ENCODE data around the gene SDHA.
A peak's percentile ranks its signal among the peaks of the same experiment; 100 is the strongest.

Gene SDHA

DNA sequence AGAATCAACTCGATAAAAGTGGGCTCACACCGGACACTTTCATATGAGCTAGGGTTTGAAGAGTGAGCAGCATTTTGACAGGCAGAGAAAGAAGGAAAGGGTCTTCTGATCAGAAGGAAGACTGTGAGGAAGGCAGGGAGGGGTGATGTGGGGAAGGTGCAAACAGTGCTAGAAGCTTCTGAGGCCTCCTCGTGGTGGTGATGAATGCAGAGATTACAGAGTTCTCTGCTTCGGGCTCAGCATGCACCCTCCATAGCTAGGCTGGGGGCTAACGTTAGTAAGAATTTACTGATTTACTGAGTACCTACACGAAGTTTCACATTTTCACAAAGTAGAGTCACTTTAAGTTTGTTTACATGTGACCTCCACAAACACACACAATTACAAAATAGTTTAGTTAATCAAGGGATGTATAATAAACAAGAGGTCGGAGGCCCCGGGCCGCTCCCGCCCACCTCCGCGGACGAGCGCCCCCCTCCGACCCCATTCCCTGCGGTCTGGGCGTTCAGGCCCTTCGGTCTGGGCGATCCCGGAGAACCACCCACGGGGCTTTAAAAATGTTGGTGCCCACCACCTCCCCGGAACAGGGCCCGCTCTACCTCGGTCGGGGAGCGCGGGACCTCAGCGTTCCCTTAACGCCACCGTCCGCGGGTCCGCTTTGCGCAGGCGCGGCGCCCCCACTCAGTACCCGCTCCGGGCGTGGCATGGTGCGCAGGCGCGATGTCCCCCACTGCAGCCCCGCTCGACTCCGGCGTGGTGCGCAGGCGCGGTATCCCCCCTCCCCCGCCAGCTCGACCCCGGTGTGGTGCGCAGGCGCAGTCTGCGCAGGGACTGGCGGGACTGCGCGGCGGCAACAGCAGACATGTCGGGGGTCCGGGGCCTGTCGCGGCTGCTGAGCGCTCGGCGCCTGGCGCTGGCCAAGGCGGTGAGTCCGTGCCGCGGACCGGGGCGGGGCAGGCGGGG is at the start of gene SDHA, which contains the start of gene CCDC127:
Gene SDHA, plus strand, starts transcription at position 827 of the 963 bp plus-strand sequence. Its CDS starts 36 bp downstream, at position 863.
Gene CCDC127, minus strand, starts transcription at position 660 of the 963 bp plus-strand sequence. CDS start 1,304 bp downstream, outside the sequence.
- DNase-seq = peak; percentile 94

DNA sequence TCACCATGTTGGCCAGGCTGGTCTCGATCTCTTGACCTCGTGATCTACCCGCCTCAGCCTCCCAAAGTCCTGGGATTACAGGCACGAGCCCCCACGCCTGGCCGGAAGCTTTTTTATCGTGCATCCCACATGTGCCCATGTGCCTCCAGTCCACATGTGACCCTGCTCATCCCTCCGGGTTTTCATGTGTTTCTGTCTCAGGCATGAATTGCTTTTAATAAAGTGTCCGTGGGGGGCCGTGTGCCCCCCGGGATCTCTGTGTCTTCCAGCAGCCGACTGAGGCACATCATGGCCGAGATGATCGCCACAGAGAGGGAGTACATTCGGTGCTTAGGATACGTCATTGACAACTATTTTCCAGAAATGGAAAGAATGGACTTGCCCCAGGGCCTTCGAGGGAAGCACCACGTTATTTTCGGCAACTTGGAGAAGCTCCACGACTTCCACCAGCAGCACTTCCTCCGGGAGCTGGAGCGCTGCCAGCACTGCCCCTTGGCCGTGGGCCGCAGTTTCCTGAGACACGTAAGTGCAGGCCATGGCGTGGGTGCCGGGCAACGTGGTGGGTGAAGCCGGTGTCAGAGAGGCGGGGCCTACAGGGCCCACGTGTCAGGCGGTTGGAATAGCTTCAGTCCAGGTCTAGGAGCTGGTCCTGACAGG is 48.9 kb upstream of the SDHA start:
- no peak for DNase-seq

DNA sequence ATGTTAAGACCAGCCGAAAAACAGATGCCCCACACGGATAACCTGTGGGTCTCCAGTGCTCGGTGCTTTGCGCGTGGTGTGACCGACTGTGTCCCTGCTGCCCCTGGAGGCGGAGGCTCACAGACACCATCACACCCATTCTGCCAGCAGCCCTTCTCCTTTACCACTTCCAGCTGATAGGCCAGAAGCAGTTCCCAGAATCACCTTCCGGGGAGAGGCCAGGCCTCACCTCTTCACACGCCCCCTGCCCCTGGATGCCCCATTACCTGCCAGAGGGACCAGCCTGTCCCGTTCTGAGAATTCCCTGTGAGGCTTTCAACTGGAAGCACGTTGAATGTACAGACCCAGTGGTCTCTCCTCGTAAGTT is 48.4 kb upstream of the SDHA start:
- no peak for DNase-seq

DNA sequence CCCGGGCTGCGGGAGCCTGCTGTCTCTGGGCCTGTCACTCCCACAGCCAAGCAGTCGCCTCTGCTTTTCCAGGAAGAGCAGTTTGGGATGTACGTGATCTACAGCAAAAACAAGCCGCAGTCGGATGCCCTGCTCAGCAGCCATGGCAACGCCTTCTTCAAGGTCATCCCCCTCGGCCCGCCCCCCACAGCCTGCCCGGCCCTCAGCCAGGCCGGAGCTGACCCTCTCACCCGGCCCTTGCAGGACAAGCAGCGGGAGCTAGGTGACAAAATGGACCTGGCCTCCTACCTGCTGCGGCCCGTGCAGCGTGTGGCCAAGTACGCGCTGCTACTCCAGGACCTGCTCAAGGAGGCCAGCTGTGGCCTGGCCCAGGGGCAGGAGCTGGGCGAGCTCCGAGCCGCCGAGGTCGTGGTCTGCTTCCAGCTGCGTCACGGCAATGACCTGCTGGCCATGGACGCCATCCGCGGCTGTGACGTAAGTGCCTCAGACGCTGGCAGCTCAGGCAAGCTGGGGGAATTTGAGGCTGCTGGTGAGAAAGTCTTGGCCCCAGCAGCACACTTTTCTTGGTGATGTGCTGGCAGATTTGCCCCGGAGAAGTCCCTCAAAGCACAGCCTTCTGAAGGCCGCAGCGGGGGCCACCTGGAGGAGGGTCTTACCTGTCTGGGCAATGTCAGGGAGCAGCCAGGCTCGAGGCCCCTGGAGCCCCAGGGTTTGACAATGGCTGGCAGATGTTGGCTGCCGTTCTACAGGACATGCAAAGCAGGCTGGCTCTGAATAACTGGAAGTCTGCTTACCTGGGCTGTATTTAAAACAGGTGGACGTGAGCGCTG is 46.9 kb upstream of the SDHA start:
- DNase-seq = no peak

DNA sequence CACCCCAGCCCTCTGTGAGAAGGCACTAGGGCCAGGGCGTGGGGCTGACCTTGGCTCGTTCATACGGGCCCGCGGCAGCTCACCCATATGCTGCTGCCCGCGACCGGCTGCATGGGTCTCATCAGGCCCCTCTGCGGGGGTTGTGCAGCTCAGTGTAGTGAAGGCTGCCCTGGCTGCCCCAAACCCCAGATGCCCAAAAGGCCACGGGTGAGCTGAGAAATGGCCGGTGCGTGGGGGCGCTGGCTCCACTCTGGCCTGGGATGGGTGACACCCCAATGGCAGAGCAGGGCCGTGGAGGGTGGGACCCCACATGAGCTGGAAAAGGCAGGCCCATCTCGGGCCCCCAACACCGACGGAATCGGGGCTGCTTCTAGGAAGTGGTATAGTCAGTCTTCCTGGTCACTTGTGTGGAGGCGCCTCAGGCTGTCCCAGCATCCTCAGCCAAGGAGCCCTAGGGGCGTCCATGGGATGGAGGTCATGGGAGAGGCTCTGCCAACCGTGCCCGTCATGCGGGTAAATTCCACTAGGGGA is 46.3 kb upstream of the SDHA start:
- no peak for DNase-seq

DNA sequence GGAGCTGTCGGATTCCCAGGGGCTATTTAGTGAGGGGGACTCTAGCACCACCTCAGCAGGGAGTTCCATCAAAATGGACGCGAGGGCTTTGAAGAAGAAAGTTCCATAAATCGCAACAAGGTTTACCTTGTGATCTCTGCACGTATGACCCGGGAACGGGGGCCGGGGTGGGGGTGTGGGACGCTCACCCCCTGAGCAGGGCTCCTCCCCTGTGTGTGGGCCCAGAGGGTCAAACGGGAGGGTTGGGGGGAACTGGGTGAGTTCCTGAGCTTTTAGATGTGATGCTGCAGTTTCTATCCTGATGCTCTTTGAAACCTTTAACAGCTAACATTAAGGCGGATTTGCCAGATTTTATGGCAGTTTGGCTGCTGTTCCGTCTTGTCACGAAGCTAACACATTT is 45.7 kb upstream of the SDHA start:
- no peak for DNase-seq

DNA sequence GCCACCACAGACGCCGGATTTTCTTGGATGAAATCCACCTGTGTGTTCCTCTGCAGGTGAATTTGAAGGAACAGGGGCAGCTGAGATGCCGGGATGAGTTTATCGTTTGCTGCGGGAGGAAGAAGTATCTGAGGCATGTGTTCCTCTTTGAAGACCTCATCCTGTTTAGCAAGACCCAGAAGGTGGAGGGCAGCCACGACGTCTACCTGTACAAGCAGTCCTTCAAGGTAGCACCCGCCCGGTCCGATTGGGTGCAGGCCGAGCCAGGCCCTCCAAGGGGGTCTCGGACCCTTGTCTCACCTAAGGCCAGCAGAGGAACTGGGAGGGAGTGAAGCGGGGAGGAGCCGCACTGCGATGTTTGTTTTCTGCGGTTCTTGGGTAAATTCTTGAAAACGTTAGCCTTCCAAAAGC is 45.3 kb upstream of the SDHA start:
- DNase-seq = no peak

DNA sequence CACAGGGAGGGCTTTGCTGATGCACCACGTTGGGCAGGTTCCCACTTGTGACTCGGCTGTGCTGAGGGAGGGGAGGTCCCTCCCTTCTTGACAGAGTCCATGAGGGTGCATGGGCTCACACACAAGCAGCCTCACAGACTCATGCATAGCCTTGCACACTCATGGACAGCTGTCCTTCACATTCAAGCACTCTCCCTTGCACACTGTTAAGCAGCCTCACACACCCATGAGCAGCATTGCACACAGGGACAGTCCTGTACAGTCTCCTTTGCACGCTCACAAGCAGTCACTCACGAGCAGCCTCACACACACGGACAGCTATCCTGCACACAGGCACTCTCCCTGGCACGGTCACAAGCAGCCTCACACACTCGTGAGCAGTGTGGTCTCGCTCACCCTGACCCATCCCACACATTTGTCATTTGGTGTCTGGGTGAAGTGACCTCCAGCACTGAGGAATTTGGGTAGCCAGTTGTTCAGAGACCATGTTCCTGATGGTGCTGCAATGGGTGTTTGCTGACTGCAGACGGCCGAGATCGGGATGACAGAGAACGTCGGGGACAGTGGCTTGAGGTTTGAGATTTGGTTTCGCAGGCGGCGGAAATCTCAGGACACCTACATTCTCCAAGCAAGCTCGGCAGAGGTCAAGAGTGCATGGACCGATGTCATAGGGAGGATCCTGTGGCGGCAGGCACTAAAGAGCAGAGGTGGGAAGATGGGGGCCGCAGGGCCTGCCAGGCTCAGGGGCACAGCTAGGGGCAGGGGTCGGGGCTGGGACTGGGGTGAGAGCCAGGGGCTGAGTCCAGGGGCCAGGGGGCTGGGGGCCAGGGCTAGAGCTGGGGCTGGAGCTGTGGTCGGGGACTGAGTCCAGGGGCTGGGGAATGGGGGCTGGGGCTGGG is 44.5 kb upstream of the SDHA start:
- no peak for DNase-seq

DNA sequence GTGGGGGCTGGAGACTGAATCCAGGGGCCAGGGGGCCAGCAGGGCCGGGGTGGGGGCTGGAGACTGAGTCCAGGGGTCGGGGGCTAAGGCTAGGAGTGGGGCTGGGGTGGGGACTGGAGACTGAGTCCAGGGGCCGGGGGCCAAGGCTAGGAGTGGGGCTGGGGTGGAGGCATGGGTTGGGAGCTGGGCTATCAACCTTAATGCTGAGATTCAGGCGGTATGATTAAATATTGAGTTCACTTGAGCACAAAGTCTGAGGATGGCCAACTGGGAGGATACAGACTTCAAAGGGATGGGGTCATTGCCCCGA is 43.9 kb upstream of the SDHA start:
- DNase-seq = no peak

DNA sequence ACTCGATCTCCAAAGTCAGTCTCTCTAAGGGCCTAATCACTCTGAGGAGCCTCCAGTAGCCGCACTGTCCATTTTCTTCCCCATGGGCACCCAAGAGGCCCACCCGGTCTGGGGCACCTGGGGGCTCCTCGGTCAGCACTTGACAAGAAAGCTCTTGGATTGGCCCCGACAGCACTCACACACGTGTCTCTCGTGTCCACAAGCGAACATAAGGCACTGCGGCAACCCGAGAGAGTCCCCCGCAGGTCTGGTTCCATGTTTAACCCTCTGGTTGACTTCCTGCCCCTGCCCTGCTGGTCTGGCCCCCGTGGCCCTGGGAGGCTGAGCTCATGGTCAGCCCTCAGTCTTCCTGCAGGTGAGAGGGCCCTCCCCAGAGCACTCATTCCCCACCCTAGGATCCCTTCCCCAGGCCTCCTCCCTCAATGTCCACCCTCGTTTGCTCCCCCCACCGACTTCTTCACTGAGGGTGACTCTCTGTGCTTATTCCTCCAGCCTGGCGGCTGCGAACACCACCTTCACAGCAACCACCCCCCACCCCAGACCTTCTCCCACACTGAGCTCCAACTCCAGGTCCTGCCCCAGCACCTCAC is 43.1 kb upstream of the SDHA start:
- DNase-seq = no peak

DNA sequence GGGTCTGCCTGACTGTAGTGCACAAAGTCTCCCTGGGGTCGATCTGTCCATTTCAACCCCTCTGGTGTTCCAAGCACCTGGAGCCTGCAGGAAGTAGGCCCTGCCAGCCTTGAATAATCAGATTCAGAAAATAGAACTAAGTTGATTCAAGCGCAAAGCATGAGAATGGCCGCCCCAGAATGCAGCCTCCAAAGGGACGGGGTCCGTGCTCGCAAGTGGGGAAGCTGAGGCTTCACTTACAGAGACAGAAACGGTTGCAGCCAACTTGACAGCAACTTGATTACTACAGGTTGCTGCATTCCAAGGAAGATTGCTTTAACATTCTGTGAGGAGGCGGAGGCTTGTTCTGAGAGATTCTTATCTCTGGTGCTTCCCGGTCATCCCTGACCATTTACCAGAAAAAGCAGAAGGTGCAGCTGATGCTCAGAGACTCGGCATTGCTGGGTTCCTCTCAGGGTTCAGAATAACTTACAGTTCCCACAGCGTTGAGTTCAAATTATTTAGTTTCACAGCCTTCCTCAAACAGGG is 41.8 kb upstream of the SDHA start:
- DNase-seq = no peak

DNA sequence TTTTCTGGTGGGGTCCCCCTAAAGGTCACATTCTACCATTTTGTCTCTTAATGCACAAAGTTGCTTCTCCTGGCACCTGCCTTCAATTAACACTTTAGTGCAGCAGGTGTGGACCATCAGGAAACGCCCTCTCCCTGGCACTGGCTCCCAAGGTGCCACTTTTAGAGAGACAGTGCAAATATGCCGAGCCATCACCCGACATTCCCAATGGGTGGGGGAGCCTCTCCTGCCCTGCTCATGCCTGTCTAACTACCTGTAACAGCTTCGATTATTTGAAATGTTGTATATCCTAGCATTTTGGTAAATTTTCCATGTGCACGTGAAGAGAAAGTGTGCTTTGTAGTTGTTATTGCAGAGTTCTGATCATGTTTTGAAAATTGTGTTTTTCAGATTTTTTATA is 40.0 kb upstream of the SDHA start:
- DNase-seq = no peak

DNA sequence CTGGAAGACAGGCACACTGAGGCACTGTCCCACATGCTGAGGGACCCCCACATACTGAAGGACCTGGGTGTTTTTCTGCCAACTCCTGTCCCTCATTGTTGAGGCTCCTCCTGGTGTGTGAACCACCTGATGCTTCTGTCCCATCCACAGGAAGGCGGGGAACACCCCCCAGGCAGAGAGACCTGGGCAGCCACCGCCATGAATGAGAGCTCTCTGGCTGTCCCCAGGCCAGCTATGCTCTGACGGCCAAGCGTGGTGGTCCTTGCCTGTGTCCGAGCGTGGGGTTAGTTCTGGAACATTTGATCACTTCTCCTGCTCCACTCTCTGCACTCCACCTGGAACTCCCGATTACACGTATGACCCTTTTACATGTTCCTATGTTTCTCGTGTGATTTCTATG is 38.7 kb upstream of the SDHA start:
- no peak for DNase-seq

DNA sequence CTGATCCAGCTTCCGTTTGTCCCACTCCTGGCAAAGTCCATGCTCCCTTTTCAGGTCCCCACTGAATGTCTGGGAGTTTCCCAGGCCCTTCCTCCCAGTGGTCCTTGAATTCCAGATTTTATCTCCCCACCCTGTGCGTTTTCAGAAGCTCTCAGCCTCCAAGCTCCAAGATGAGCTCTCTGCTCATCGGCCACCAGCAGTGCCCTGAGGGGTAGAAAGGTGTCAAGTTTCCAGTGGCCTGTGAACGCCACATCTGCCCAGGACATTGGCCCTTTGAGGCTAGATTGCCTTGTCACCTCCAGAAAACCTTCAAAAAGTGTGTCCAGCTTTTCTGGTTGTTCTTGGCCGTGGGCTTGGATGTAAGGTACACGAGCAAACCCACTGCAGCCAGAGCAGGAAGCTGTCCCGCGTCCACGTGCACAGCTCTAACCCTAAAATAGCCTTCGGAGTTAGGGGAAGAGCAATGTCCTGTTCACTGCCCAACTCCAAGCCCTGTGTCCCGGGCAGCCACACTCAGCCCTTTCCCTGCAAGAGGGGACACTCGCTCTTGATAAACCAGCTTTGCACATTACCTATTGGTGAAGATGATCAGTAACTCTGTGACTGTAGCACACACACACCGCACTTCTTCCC is 37.7 kb upstream of the SDHA start:
- DNase-seq = no peak

DNA sequence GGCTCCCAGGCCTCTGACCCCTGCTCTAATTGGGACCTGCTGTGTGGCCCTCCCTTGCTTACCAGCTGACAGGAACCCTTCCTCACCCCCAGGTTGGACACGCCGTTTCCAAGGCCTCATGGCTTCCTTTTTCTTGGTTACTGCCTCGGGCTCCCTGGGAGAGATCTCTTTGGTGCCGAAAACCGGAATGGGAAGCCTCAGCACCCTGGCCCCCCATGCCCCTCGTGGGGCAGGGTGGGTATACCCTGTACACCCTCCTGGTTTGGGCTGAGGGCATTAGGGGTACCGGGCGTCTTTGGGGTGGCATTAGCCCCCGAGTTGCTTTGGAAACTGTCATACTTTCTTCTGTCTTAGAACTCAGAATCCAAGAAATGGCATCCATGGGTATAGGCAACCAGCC is 37.0 kb upstream of the SDHA start:
- DNase-seq = no peak

DNA sequence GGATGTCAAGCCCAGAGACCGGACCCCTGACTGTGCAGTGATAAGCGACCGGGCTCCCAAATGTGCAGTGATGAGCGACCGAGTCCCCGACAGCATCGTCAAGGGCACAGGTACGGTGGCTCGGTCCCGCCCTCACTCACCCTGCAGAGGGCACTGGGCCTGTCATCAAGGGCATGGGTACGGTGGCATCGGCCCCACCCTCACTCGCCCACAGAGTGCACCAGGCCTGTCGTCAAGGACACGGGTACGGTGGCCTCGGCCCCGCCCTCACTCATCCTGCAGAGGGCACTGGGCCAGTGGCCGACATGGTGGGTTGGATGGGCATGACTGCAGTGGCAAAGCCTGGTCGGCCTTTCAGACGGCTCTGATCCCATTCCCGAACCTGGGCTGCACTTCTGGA is 36.6 kb upstream of the SDHA start:
- no peak for DNase-seq

DNA sequence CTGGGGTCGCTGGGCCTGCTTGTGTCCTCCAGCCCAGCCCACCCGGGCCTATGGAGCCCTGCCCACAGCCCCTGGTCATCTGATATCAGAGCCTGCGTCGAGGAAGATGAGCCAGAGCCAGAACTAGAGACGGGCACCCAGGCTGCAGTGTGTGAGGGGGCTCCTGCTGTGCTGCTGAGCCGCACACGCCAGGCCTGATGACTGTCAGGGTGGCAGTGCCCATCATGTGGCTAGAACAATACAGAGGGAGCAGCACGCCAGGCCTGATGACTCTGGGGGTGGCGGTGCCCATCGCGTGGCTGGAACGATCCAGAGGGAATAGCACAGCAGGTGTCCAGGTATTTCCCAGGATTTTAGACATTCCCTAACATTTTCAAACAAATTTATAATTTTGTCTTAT is 36.0 kb upstream of the SDHA start:
- DNase-seq = no peak

DNA sequence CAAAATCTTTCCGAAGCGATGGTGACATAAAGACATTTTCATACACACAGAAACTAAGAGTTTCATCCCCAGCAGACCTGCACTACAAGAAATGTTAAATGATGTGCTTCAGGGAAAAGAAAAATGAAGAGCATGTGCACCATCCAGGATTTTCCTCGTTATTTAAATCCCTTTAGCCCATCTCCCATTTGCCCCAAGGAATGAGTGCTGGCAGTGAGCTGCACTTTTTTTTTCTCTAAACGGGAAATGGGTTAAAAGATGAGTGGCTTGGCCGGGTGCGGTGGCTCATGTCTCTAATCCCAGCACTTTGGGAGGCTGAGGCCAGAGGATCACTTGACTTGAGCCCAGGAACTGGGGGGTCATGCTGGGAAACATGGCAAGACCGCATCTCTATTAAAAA is 33.6 kb upstream of the SDHA start:
- DNase-seq = no peak

DNA sequence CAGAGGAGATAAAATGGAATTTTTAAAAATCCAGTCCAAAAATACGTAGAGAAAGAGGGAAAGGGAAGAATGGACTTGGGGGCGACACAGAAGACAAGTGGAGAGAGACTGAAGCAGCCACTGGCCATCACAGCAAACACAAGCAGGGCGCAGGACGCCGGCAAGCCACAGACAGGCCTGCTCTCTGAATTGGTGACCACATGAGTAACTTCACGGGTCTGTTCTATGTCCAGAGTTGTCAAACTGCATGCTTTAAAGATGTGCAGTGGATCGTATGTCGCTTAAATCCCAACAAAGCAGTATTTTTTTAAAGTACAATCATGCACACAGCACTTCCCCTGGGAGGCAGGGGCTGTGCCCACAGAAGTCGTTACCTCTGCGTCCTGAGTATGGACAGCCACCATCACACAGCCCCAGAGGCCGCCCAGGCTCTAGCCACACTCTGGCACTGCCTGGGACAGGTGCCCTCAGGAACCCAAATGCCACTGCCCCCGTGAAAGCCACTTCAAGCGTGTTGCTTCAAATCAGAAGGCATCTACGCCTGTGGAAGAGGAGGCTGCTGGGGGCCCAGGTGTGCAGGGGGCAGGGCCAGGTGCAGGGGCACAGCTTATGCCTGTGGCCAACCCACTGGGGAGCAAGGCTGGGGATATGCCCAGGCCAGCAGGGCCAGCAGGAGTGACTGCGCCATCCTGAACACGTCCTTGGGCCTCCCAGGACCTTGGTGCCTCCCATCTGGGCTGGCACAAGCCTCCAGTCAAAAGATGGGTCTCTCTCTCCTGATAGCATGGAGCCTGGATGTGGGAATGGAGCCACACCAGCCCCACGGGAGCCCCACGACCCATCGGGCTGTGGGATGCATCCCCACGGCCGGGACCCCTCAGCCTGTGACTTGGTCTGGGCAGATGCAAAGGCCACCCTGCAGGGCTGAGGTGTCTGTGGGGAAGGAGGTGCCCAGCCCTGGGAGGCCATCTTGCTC is 32.7 kb upstream of the SDHA start:
- no peak for DNase-seq

All from NCI-H1694 (cell line).